ENCODE results near the gene HECTD1.
"Not testable (repeated sequence)": the region's sequence is repeated elsewhere in the genome, so short reads cannot be mapped to it uniquely, and the experiment has no call there.

HECTD1 gene

DNA sequence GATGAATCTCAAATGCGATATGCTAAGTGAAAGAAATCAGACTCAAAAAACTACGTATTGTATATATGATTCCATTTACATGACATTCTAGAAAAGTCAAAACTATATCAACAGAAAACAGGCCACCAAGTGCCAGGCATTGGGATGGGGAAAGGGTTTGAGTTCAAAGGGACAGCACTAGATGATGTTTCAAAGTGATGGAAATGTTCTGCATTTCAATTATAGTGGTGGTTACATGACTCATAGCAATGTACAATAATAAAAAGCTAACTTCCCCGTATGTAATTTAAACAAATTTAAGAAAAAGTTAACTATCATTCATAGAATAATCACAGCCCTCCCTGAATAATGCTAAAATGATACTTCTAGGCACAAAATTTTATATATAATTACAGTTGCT, 13.5 kb downstream of the HECTD1 start:
- DNase-seq (ENCODE audit: low spot score): no peak

DNA sequence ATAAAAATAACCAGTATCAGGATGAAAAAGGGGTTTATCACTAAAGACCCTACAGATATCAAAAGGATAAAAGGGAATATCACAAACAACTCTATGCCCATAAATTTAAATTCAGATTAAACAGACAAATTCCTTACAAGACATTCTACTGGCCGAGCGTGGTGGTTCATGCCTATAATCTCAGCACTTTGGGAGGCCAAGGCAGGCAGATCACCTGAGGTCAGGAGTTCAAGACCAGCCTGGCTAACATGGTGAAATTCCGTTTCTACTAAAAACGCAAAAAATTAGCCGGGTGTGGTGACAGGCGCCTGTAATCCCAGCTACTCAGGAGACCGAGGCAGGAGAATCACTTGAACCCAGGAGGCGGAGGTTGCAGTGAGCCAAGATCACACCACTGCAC, 15.0 kb downstream of the HECTD1 start:
- DNase-seq (ENCODE audit: low spot score): not testable (repeated sequence)

DNA sequence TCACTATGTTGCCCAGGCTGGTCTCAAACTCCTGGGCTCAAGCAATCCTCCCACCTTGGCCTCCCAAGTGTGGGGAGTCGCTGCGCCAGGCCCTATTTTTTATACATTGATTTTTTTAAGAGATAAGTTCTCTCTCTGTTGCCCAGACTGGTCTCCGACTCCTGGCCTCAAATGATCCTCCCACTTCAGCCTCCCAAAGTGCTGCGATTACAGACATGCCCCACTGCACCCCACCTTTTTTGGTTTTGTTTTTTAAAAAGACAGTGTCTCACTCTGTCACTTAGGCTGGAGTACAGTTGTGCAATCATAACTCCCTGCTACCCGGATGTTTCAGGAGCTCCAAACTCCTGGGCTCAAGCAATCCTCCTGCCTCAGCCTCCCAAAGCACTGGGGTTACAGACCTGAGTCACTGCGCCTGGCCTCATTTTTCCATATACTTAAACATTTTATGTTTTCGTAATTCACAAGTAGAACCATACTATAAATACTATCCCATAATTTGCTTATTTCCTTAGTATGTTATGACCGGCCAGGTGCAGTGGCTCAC, 16.8 kb downstream of the HECTD1 start:
- DNase-seq (ENCODE audit: low spot score): no peak

DNA sequence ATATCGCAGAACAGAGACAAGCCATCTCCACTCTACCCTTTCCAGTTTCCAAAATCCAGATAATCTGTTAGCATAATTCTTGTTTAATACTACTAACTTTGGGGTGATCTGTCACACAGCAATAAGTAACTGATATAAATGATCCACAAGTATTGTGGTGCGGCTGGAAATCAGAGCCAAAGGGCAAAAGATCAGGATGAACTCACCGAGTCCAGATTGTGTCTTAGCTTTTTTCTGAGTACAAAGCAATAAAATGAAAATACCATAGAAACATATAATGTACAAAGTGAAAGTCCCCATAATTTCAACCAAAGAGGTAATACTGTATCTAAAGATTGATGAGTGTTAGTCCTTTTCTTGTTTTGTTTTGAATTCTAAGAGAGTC, 17.4 kb downstream of the HECTD1 start:
- DNase-seq (ENCODE audit: low spot score): no peak

DNA sequence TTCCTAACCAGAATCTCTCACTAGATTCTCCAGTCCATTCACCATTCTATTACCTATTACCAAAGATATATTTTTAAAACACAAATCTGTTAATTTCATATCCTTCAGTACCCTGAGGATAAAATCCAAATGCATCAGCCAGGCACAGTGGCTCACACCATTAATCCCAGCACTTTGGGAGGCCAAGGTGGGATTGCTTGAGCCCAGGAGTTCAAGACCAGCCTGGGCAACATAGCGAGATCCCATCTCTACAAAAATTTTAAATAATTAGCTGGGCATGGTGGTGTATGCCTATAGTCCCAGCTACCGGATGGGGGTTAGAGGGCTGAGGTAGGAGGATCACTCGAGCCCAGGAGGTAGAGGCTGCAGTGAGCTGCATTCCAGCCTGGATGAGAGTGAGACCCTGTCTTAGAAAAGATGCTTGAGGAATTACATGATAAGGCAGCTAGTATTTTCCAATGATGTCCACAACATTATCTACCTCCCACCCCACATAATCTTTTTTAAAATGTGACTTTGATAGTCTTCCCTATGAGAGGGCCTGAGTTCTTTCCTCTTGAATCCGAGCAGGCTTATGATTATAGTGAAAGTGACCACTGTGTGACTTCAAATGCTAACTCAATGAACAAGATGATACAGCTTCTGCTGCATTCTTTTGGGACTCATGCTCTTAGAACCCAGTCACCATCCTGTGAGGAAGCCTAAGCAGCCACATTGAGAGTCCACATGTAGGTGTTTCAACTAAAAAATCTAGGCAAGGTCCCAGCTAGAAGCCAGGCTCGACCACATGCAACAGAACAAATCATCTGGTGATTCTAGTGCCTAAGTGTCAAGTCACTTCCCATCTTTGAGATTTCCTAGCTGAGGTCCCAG, 18.0 kb downstream of the HECTD1 start:
- no peak for DNase-seq (ENCODE audit: low spot score)

DNA sequence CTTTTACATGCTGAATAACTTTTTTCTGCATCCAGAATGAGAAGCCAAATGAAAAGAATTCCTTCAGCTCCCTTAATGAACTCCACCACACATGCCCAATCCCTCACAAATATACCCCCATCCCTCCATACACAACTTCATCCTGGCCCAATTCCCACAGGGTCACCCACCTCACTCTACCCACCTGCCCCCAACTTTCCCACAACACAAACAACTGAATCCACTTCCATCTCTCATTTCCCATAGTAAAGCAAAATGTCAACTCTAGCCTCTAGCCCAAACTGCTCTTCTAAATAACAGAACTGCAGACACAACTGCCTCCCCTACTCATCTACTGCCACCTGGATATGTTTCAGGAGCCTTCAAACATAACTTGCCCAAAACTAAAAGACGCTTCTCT, 18.8 kb downstream of the HECTD1 start:
- DNase-seq (ENCODE audit: low spot score): no peak

DNA sequence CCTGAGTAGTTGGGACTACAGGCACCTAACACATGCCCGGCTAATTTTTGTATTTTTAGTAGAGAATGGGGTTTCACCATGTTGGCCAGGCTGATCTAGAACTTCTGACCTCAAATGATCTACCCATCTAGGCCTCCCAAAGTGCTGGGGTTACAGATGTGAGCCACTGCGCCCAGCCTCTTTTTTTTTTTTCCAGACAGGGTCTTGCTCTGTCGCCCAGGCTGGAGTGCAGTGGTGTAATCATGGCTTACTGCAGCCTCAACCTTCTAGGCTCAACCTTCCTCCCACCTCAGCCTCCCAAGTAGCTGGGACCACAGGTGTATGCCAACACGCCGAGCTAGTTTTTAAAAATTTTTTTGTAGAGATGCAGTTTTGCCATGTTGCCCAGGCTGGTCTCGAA, 25.6 kb downstream of the HECTD1 start:
- DNase-seq (ENCODE audit: low spot score): not testable (repeated sequence)

DNA sequence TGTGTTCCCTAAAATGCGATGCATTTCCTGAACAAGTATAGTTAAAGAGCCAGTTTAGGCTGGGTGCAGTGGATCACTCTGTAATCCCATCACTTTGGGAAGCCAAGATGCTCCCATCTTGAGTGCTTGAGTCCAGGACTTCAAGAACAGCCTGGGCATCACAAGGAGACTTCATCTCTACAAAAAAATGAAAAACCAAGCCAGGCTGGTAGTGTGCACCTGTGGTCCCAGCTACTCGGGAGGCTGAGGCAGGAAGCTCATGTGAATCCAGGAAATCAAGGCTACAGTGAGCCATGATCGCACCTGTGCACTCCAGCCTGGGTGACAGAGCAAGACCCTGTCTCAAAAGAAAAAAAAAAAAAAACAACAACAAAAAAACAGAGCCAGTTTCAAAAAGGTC, 26.3 kb downstream of the HECTD1 start:
- DNase-seq (ENCODE audit: low spot score): no peak

DNA sequence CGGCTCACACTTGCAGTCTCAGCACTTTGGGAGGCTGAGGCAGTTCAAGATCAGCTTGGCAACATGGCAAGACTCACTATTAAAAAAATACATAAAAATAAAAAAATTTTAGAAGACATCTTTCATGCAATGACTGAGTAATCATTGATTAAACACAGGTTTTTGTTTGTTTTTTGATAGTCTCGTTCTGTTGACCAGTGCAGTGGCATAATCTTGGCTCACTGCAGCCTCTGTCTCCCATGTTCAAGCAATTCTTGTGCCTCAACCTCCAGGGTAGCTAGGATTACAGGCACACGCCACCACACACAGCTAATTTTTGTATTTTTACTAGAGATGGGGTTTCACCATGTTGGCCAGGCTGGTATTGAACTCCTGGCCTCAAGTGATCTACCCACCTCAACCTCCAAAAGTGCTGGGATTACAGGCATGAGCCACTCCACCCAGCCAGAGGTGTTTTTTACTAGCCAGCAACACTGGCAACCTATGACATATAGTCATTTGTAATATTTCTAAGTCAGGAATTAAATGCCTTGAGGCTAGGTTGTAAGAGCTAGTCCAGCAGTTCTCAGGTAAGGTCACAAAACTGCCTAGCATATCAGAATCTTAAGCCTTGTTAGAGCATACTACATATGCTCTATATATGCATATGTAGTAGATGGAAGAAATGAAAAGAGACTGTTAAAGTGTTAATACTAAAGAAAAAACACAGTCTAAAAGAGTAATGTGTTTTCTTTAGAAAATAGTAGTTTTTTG, 27.1 kb downstream of the HECTD1 start:
- no peak for DNase-seq (ENCODE audit: low spot score)

DNA sequence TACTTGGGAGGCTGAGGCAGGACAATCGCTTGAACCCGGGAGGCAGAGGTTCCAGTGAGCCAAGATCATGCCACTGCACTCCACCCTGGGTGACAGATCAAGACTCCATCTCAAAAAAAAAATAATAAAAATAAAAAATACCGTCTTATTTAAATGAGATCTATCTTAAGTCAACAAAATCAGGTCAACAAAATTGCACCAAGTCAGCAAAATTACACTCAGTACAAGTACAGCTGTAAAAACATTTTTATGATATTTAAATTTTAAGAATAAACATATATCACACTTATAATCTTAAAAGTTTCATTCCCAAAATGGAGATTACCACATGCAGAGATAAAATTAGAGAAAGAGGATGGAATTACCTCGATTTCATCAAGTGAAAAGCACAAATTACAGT, 33.2 kb downstream of the HECTD1 start:
- no peak for DNase-seq (ENCODE audit: low spot score)

DNA sequence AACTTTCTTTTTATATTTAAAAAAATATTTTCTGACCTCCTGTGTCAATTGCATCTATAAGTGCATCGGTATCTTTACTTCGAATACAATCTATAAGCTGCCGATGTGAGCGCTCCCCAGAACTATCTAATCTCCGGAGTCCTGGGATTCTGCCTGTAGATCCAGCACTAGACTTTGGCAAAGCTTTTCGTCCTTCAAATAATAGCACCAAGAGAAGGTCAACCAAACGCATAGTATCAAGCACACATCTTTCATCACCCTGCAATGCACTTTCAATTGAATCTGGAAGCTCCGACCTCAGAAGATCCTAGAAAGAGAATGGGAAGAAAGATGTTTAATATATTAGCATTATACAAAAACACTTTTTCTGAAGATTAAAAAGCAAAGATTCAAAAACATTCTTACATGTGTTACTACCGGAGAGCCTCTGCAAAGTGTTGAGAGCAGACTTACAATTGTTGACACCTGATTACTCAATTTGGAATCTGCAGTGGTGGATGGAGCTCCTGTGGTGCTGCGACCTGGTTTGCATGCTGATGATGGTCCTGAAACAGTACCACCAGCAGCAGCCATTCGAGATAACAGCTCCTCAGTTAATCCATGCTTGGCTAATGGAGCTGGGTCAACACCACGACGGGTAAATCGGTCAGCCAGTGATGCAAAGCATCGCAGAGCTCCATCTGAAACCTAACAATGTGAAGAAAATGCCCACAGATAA, 34.3 kb downstream of the HECTD1 start:
- DNase-seq (ENCODE audit: low spot score): no peak

DNA sequence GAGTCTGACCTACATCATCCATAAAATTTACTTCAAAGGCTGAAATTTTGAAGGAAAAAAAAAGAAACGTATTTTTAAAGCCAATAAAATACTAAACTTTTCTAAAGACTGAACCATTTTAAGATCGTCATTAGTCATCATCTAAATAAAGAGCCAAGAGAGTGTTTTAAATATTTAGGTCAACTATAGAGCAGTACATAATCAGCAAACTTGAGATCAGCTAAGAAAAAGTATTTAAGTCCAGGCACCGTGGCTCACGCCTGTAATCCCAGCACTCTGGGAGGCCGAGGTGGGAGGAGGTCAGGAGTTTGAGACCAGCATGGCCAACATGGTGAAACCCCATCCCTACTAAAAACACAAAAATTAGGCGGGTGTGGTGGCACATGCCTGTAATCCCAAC, 35.5 kb downstream of the HECTD1 start:
- no peak for DNase-seq (ENCODE audit: low spot score)

DNA sequence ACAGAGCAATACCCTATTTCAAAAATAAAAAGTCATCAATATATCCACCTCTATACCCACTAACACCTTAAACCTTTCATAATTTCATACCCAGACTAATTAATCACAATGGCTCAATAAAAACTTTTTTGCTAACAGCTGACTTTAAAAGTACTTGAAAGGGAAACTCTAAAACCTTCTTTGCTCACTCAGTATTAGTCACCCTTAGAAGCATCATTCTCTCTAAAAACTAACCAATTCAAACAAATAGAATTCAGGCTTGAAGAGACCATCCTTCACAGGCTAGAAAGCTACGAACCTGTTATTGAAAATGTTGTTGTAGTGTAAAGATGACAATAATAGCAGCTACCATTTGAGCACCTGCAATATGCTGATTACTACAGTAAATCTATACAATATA, 37.2 kb downstream of the HECTD1 start:
- DNase-seq (ENCODE audit: low spot score): no peak

DNA sequence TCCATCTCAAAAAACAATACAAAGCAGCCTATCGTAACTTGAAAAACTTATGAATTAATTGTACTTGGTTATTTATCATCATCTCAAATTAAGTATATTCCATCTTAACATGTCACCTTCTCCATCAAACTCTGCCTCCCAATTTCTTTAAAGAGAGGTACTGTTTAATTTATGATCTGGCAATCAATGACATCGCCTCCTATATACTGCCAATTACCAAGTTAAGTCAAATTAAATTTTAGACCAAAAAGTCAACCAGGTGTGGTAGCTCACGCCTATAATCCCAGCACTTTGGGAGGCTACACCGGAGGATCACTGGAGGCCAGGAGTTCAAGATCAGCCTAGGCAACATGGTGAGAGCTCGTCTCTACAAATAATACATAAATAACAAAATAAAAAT, 37.7 kb downstream of the HECTD1 start:
- DNase-seq (ENCODE audit: low spot score): no peak

DNA sequence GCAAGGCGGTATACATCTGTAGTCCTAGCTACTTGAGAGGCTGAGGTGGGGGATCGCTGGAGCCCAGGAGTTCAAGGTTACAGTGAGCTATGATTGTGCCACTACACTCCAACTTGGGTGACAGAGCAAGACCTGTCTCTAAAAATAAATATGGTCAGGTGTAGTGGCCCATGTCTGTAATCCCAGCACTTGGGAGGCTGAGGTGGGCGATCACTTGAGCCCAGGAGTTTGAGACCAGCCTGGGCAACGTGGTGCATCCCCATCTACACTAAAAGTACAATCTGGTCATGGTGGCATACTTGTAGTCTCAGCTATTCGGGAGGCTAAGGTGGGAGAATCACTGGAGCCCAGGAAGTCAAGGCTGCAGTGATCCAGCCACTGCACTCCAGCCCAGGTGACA, 40.6 kb downstream of the HECTD1 start:
- no peak for DNase-seq (ENCODE audit: low spot score)

DNA sequence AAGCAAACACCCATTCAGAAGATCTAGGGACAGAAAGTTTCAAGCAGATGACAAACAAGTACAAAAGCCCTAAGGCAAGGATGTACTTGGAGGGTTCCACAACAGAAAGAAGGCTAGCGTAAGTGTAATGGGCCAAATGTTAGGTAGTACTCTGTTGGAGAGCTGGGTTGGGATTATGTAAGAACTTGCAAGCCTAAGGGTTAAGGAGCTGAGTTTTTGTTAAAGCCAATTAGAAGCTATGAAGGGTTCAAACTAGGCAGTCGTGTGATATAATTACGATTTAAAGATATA, 41.4 kb downstream of the HECTD1 start:
- no peak for DNase-seq (ENCODE audit: low spot score)

DNA sequence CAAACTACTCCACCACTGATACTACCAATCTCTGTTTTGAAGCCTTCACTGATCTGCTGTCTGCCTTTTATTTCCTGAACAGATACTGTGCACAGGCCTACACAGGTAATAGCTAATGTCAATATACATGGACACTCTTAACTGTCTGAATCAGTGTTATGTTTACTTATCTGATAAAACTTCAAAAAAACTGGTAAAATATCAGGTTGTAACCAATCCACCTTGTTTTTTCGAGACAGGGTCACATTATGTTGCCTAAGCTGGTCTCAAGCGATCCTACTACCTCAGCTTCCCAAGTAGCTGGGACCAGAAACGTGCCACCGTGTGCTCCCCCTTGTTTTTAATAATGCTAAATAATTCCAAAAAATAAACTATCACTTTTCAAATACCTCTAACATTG, 43.5 kb downstream of the HECTD1 start:
- DNase-seq (ENCODE audit: low spot score): no peak

DNA sequence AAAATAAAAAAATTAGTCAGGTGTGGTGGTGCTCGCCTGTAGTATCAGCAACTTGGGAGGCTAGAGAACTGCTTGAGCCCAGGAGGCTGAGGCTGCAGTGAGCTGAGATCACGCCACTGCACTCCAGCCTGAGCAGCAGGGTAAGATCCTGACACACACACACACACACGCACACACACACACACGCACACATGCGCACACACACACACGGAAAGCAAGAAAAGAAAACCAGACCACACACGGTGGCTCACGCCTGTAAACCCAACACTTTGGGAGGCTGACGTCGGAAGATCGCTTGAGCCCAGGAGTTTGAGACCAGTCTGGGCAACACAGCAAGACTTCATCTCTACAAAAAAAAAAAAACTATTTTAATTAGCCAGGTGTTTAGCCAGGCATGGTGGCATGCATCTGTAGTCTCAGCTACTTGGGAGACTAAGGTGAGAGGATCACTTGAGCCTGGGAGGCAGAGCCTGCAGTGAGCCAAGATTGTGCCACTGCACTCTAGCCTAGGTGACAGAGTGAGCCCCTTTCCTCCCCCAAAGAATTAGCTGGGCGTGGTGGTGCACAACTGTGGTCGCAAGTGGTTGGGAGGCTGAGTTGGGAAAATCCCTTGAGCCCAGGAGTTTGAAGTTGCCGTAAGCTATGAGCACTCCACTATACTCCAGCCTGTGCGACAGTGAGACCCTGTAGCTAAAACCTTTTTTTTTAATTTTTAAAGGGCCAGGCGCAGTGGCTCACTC, 44.5 kb downstream of the HECTD1 start:
- no peak for DNase-seq (ENCODE audit: low spot score)

DNA sequence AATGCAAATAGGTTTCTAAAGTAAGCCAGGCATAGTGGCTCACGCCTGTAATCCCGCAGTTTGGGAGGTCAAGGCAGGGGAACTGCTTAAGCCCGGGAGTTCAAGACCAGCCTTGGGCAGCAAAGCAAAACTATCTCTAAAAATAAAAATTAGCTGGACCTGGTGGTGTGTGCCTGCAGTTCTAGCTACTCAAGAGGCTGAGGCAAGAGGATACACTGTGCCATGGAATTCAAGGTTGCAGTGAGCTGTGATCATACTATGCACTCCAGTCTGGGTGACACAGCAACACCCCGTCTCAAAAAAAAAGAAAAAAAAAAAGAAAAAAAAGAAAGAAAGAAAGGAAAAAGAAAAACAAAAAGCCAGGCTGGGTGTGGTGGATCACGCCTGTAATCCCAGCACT, 46.3 kb downstream of the HECTD1 start:
- DNase-seq (ENCODE audit: low spot score): no peak

DNA sequence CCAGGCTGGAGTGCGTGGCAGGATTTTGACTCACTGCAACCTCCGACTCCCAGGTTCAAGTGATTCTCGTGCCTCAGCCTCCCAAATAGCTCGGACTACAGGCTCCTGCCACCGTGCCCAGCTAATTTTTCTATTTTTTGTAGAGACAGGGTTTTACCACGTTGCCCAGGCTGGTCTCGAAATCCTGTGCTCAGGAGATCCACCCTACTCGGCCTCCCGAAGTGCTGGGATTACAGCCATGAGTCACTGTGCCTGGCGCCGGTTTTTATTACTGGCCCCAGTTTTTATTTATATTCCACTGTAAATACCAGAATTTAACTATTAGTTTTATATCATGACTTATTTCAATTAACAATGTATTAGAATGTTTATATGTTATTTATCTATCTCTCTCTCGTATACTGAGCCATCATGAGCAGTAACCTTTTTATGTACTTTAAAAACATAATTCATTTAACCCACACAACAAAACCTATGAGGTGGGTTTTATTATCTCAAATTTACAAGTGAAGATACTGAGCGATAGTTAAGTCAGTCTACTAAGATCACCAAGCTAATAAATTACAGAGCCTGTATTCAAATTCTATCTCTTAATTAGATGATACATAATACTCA, 47.8 kb downstream of the HECTD1 start:
- DNase-seq (ENCODE audit: low spot score): peak; percentile 45

DNA sequence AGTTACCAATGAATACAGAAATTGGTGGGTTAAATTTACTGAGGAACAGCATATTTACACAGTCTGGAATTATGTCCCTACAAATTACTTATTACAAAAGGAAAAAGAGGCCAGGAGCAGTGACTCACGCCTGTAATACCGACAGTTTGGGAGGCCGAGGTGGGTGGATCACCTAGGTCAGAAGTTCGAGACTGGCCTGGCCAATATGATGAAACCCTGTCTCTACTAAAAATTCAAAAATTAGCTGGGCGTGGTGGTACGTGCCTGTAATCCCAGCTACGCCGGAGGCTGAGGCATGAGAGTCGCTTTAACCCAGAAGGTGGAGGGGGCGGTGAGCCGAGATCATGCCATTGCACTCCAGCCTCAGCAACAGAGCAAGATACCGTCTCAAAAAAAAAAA, 52.6 kb downstream of the HECTD1 start:
- no peak for DNase-seq (ENCODE audit: low spot score)
